Activated CD4-positive, CD25-positive, alpha-beta regulatory T cell treated with anti-CD3 and anti-CD28 coated beads, Interleukin-2, amount 50 U/mL, for 72 hours (primary cell): ENCODE measurements around the gene DIP2A.
A peak's percentile ranks its signal among the peaks of the same experiment; 100 is the strongest.

Source experiments
- DNase-seq: peaks from one replicate; pipeline ENCODE4 v3.0.0; 2021

The DIP2A gene

GRCh38 chr21:46458315-46459023, at the start of gene DIP2A:
TSS of gene DIP2A (plus strand) at chr21:46458891. CDS start at chr21:46459132, 241 bp downstream.
- DNase-seq = peak; percentile 94

GRCh38 chr21:46409641-46410406, 48.9 kb upstream of the DIP2A start:
- DNase-seq = no peak

GRCh38 chr21:46410516-46410915, 48.2 kb upstream of the DIP2A start:
- no peak for DNase-seq

- DNase-seq = no peak
These were observed 47.5 kb upstream of the DIP2A start for GRCh38 chr21:46411236-46411635.

GRCh38 chr21:46411691-46412090, 47.0 kb upstream of the DIP2A start:
- no peak for DNase-seq

- no peak for DNase-seq
These were observed 45.9 kb upstream of the DIP2A start for GRCh38 chr21:46412521-46413364.

GRCh38 chr21:46413365-46413696, 45.4 kb upstream of the DIP2A start:
- no peak for DNase-seq

- no peak for DNase-seq
These were observed 43.8 kb upstream of the DIP2A start for GRCh38 chr21:46414965-46415275.

GRCh38 chr21:46416551-46416950, 42.1 kb upstream of the DIP2A start:
- no peak for DNase-seq

- DNase-seq = no peak
These were observed 40.3 kb upstream of the DIP2A start for GRCh38 chr21:46418265-46418946.

GRCh38 chr21:46420241-46421190, 38.2 kb upstream of the DIP2A start:
- DNase-seq = no peak

- no peak for DNase-seq
These were observed 37.4 kb upstream of the DIP2A start for GRCh38 chr21:46421191-46421750.

GRCh38 chr21:46421756-46422555, 36.7 kb upstream of the DIP2A start:
- no peak for DNase-seq

GRCh38 chr21:46422636-46423241, 36.0 kb upstream of the DIP2A start:
- no peak for DNase-seq

- DNase-seq = no peak
These were observed 35.1 kb upstream of the DIP2A start for GRCh38 chr21:46423546-46424038.

GRCh38 chr21:46424039-46424591, 34.6 kb upstream of the DIP2A start:
- DNase-seq = no peak

GRCh38 chr21:46424621-46425020, 34.1 kb upstream of the DIP2A start:
- DNase-seq = no peak

GRCh38 chr21:46425041-46425440, 33.6 kb upstream of the DIP2A start:
- no peak for DNase-seq

GRCh38 chr21:46425571-46425970, 33.1 kb upstream of the DIP2A start:
- no peak for DNase-seq
